Activated T-cell treated with anti-CD3 and anti-CD28 coated beads for 24 hours (primary cell): ENCODE measurements around the gene NPEPPS.

Source experiments
- DNase-seq: peaks from one replicate; pipeline ENCODE4 v3.0.0-alpha.2; 2020; ENCODE audit warnings: low read depth

The NPEPPS gene

GRCh38 chr17:47664624-47664941 lies 133.7 kb downstream of the NPEPPS start:
- no peak for DNase-seq

GRCh38 chr17:47665655-47666054 lies 134.7 kb downstream of the NPEPPS start:
- DNase-seq = no peak

GRCh38 chr17:47669081-47669480 lies 138.2 kb downstream of the NPEPPS start:
- DNase-seq = no peak

GRCh38 chr17:47670064-47670463 lies 139.2 kb downstream of the NPEPPS start:
- no peak for DNase-seq
